MCF 10A (cell line): Measurements from ENCODE around the gene CDC14B. TPM values are rescaled to one million over a fixed set of nuclear protein-coding genes. Genes with fewer than 3 reads are reported as not detected.
"Not testable (repeated sequence)": the region's sequence is repeated elsewhere in the genome, so short reads cannot be mapped to it uniquely, and the experiment has no call there.

Source experiments
- BruUV-seq: library from RNA; stranded (reverse); fragments of 400-500 nt; replicated peaks from 2 replicates; lab custom pipeline; 2021; lab: Mats Ljungman, UMichigan
- CTCF ChIA-PET: fragments of 300-600 bp; sonication (Branson Sonifier 250); formaldehyde crosslinking; extraction: SDS; loops from one replicate; lab custom pipeline; 2021; ENCODE audit warnings: antibody characterized with exemption, inconsistent platforms; lab: Yijun Ruan, JAX
- POLR2A ChIA-PET: fragments of 300-600, 350-650 bp; sonication (Branson Sonifier 250); formaldehyde crosslinking; extraction: SDS; loops from one replicate; lab custom pipeline; 2020; ENCODE audit warnings: antibody characterized with exemption, inconsistent platforms; lab: Yijun Ruan, JAX
- DNase-seq: peaks from one replicate; pipeline ENCODE4 v3.0.0-alpha.2; 2018; ENCODE audit not compliant: unreplicated experiment
- H3K27ac Mint-ChIP-seq: one replicate; pipeline ENCODE4 v1.8.0; 2022; ENCODE audit warnings: mild to moderate bottlenecking, low read depth, mixed read lengths; ENCODE audit not compliant: unreplicated experiment
- H3K27me3 Mint-ChIP-seq: one replicate; pipeline ENCODE4 v1.8.0; 2022; ENCODE audit warnings: mixed read lengths; ENCODE audit not compliant: insufficient read depth, unreplicated experiment
- H3K36me3 Mint-ChIP-seq: one replicate; pipeline ENCODE4 v1.8.0; 2022; ENCODE audit warnings: mild to moderate bottlenecking, moderate library complexity, mixed read lengths; ENCODE audit not compliant: insufficient read depth, unreplicated experiment
- H3K4me1 Mint-ChIP-seq: one replicate; pipeline ENCODE4 v1.8.0; 2022; ENCODE audit warnings: mixed read lengths; ENCODE audit not compliant: insufficient read depth, unreplicated experiment
- H3K4me3 Mint-ChIP-seq: one replicate; pipeline ENCODE4 v1.8.0; 2022; ENCODE audit warnings: mild to moderate bottlenecking, moderate library complexity, mixed read lengths; ENCODE audit not compliant: unreplicated experiment
- H3K9me3 Mint-ChIP-seq: one replicate; pipeline ENCODE4 v1.8.0; 2022; ENCODE audit warnings: mixed read lengths; ENCODE audit not compliant: unreplicated experiment
- intact Hi-C: fragments of 100-400 bp; cut with micrococcal nuclease; formaldehyde crosslinking; loops from 2 replicates; pipeline ENCODE4 v1.14.1; 2022
- total RNA-seq: library from RNA; stranded (reverse); gene quantifications from 2 replicates; pipeline ENCODE4 v1.2.3, GENCODE V29; 2022
- TF ChIP-seq, protein P1 (sequence below): fragments of 200-600 bp; IDR thresholded peaks from one replicate; pipeline ENCODE4 v1.8.0; 2022; ENCODE audit warnings: antibody characterized with exemption, mild to moderate bottlenecking; ENCODE audit not compliant: unreplicated experiment

The CDC14B gene
- total RNA-seq, 1 experiment from 2014 or later: 7.0 TPM

DNA sequence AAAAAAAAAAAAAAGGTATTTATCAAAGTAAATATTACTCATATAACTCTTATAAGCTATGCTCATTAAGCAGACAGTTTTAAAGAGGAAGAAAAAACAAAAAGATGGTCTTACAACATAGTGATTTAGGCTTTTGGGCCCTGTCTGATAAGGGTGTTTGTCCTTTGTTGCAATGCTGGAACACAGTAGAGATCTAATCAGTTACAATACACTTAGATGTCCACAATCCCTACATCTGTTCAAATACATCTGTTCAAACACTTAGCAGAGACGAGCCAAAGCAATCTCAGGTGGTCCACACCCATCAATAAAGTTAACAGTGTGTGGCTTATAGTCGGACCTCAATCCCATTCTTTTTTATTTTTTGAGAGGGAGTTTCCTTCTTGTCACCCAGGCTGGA, 24.5 kb upstream of the CDC14B start:
- H3K27me3 Mint-ChIP-seq: no peaks in the 10 kb centered on the region
- ChIA-PET CTCF (no interaction called here), POLR2A (no interaction called here)
- no peak overlapping the region for H3K27ac Mint-ChIP-seq
- intact Hi-C loops: no loop called here
- no peak for DNase-seq
- peaks cover 20% of the 10 kb centered on the region for H3K36me3 Mint-ChIP-seq
- TF ChIP-seq, protein P1, sequence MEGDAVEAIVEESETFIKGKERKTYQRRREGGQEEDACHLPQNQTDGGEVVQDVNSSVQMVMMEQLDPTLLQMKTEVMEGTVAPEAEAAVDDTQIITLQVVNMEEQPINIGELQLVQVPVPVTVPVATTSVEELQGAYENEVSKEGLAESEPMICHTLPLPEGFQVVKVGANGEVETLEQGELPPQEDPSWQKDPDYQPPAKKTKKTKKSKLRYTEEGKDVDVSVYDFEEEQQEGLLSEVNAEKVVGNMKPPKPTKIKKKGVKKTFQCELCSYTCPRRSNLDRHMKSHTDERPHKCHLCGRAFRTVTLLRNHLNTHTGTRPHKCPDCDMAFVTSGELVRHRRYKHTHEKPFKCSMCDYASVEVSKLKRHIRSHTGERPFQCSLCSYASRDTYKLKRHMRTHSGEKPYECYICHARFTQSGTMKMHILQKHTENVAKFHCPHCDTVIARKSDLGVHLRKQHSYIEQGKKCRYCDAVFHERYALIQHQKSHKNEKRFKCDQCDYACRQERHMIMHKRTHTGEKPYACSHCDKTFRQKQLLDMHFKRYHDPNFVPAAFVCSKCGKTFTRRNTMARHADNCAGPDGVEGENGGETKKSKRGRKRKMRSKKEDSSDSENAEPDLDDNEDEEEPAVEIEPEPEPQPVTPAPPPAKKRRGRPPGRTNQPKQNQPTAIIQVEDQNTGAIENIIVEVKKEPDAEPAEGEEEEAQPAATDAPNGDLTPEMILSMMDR: no peak
- no TSS peak for BruUV-seq
- no peak overlapping the region for H3K4me3 Mint-ChIP-seq
- no peaks in the 10 kb centered on the region for H3K9me3 Mint-ChIP-seq
- peaks cover 8% of the 10 kb centered on the region for H3K4me1 Mint-ChIP-seq

- no peak overlapping the region for H3K4me3 Mint-ChIP-seq
- H3K4me1 Mint-ChIP-seq: no peaks in the 10 kb centered on the region
- no peaks in the 10 kb centered on the region for H3K27me3 Mint-ChIP-seq
- H3K36me3 Mint-ChIP-seq: peaks cover 2% of the 10 kb centered on the region
- DNase-seq: no peak
- BruUV-seq: no TSS peak
- ChIA-PET POLR2A (no interaction called here), CTCF (interaction anchor here (0.5 to 0.7 kb wide), 2 partner anchors 51 to 228 kb away, joined by 4 read pairs; no protein-coding TSS in a partner anchor)
- H3K27ac Mint-ChIP-seq: no peak overlapping the region
- intact Hi-C loops: no loop called here
- TF ChIP-seq, protein P1: no peak
- no peaks in the 10 kb centered on the region for H3K9me3 Mint-ChIP-seq
Observed at GRCh38 chr9:96641514-96641913, 21.9 kb upstream of the CDC14B start.

- CTCF ChIA-PET: interaction anchor here (0.7 kb wide), 1 partner anchor 1509 kb away, joined by 3 read pairs; no protein-coding TSS in a partner anchor
- intact Hi-C loops: no loop called here
- no peak overlapping the region for H3K27ac Mint-ChIP-seq
- no peak for DNase-seq
- H3K4me1 Mint-ChIP-seq: no peaks in the 10 kb centered on the region
- no peak overlapping the region for H3K4me3 Mint-ChIP-seq
- POLR2A ChIA-PET: no interaction called here
- H3K36me3 Mint-ChIP-seq: no peaks in the 10 kb centered on the region
- TF ChIP-seq, protein P1: no peak
- no peaks in the 10 kb centered on the region for H3K27me3 Mint-ChIP-seq
- no peaks in the 10 kb centered on the region for H3K9me3 Mint-ChIP-seq
- BruUV-seq: no TSS peak
Observed at GRCh38 chr9:96638606-96639364, 19.1 kb upstream of the CDC14B start.

- Mint-ChIP-seq H3K4me1 (no peaks in the 10 kb centered on the region), H3K4me3 (no peak overlapping the region), H3K36me3 (no peaks in the 10 kb centered on the region), H3K27me3 (no peaks in the 10 kb centered on the region), H3K27ac (no peak overlapping the region), H3K9me3 (no peaks in the 10 kb centered on the region)
- TF ChIP-seq, protein P1: no peak
- DNase-seq: no peak
- ChIA-PET CTCF (interaction anchor here (1.4 kb wide), 1 partner anchor 13 kb away, joined by 3 read pairs; no protein-coding TSS in a partner anchor), POLR2A (no interaction called here)
- no TSS peak for BruUV-seq
- intact Hi-C loops: no loop called here
Observed at GRCh38 chr9:96636368-96636767, 16.7 kb upstream of the CDC14B start.

DNA sequence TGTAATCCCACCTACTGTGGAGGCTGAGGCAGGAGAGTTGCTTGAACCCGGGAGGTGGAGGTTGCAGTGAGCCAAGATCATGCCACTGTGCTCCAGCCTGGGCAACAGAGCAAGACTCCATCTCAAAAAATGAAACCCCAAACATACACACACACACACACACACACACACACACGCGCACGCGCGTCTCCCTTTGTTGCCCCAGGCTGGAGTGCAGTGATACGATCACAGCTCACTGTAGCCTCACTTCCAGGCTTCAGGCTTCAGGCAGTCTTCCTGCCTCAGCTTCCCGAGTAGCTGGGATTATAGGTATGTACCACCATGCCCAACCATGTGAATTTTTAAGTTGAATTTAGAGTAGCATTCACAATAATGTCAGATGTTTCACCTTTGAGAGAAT, 13.9 kb upstream of the CDC14B start:
- H3K4me1 Mint-ChIP-seq, CTCF ChIA-PET, DNase-seq, H3K4me3 Mint-ChIP-seq, H3K36me3 Mint-ChIP-seq, H3K9me3 Mint-ChIP-seq, H3K27ac Mint-ChIP-seq, H3K27me3 Mint-ChIP-seq, BruUV-seq, intact Hi-C loops: not testable (repeated sequence)
- POLR2A ChIA-PET: interaction anchor here (0.8 kb wide), 1 partner anchor 15 kb away, joined by 5 read pairs; no protein-coding TSS in a partner anchor
